Body of pancreas (tissue), 4 donors: ENCODE results near the gene EPYC. TPM values are rescaled to one million over a fixed set of nuclear protein-coding genes. Genes with fewer than 3 reads are reported as not detected.
A peak's percentile ranks its signal among the peaks of the same experiment; 100 is the strongest.

Source experiments
- ATAC-seq: fragments of 150-250 bp; one replicate; pipeline ENCODE4 v1.9.1; 2016
- DNase-seq, 4 donors: peaks; one replicate each; pipeline ENCODE4 v3.0.0-alpha.2; 2019
- H3K27ac ChIP-seq, 4 donors: fragments of 200-600 bp; sonication (generic); 1 replicate in 3 of 4; 2 replicates in 1 of 4; pipeline versions ENCODE4 v1.5.1 to v1.6.1; 2016 to 2019; ENCODE audit warnings: mild to moderate bottlenecking in 1 of 4, mixed read lengths in 1 of 4, moderate library complexity in 1 of 4
- H3K27me3 ChIP-seq, 2 donors: fragments of 200-600 bp; sonication (generic); one replicate each; pipeline ENCODE4 v1.6.0; 2016; ENCODE audit warnings: mild to moderate bottlenecking in 1 of 2
- H3K36me3 ChIP-seq, 2 donors: fragments of 200-600 bp; sonication (generic); replicated peaks in 1 of 2; 2 replicates each; pipeline ENCODE4 v1.5.1; 2016; ENCODE audit warnings: low read depth in 2 of 2; ENCODE audit not compliant: insufficient read depth in 1 of 2
- H3K4me1 ChIP-seq: fragments of 200-600 bp; sonication (generic); one replicate; pipeline ENCODE4 v1.6.0; 2016
- H3K4me3 ChIP-seq, 2 donors: fragments of 200-600 bp; sonication (generic); 1 replicate in 1 of 2; 2 replicates in 1 of 2; pipeline ENCODE4 v1.5.1; 2016 to 2019
- H3K9me3 ChIP-seq, 3 donors: fragments of 200-600 bp; sonication (generic); 1 replicate in 2 of 3; 2 replicates in 1 of 3; pipeline ENCODE4 v1.5.1; 2016
- CTCF ChIP-seq, 7 experiments: fragments of 450-650 bp in 4 of 7; fragments of 200-600 bp in 3 of 7; sonication (generic) in 3 of 7; IDR thresholded peaks; one replicate each; pipeline ENCODE4 v1.5.1; 2016 to 2019; ENCODE audit warnings: antibody characterized with exemption in 7 of 7
- POLR2A ChIP-seq, 3 donors: fragments of 450-650 bp; IDR thresholded peaks; one replicate each; pipeline ENCODE4 v1.6.1; 2016; ENCODE audit warnings: antibody characterized with exemption in 3 of 3, mild to moderate bottlenecking in 2 of 3
- WGBS, 2 donors: methylation state at CpG; one replicate each; pipeline ENCODE4 v1.1.5; 2017; 5-methylcytosine and 5-hydroxymethylcytosine counted together
- intact Hi-C: fragments of 100-400 bp; cut with DNase I; formaldehyde crosslinking; loops from one replicate; pipeline ENCODE4 v1.15.1; 2023
- total RNA-seq, 2 donors: library from RNA; depleted of rRNA; stranded (reverse); fragments of >200 nt; gene quantifications; one replicate each; pipeline ENCODE4 v1.1.0, GENCODE V29; 2016

EPYC gene
- total RNA-seq, 2 donors from 2014 or later = not detected

DNA sequence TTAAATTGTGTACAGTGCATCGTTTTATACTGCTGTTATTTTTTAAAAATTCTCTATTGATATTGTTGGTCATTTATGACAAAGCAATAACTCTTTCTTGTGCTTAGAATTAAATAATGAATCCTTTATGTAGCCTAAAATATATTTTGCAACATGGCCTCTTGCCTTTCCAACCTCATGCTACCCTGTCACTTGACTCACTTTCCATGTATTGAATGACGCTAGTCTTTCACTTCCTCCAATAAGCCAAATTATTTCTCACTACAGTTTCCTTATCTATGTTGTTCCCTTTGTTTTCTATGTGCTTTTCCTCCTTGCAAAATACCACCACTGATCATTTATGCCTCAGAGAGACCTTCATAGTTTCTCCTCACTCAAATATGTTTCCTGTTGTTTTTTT is 16.3 kb upstream of the EPYC start:
- TF ChIP-seq POLR2A (IDR thresholded peaks at IDR 0.05) (no peak), CTCF (IDR thresholded peaks at IDR 0.05) (no peak)
- Histone ChIP-seq H3K9me3 (no peaks in the 10 kb centered on the region), H3K4me3 (no peak overlapping the region), H3K27me3 (no peaks in the 10 kb centered on the region), H3K4me1 (no peaks in the 10 kb centered on the region), H3K27ac (no peak overlapping the region), H3K36me3 (no peaks in the 10 kb centered on the region)
- DNase-seq = no peak
- no peak for ATAC-seq
- 77 to 79% methylated on average over 2 of the region's 2 CpGs for WGBS, 2 donors
- intact Hi-C loops = no loop called here

- TF ChIP-seq POLR2A (IDR thresholded peaks at IDR 0.05) (no peak), CTCF (IDR thresholded peaks at IDR 0.05) (no peak)
- intact Hi-C loops = no loop called here
- DNase-seq (no peak), ATAC-seq (no peak)
- WGBS, 2 donors = 82 to 84% methylated on average over 4 of the region's 4 CpGs
- H3K4me3 ChIP-seq = no peak overlapping the region
- H3K36me3 ChIP-seq = no peaks in the 10 kb centered on the region
- H3K4me1 ChIP-seq = no peaks in the 10 kb centered on the region
- H3K27me3 ChIP-seq = no peaks in the 10 kb centered on the region
- no peak overlapping the region for H3K27ac ChIP-seq
- no peaks in the 10 kb centered on the region for H3K9me3 ChIP-seq
Measured at GRCh38 chr12:91019455-91019854, 14.7 kb upstream of the EPYC start.

- no peaks in the 10 kb centered on the region for H3K36me3 ChIP-seq
- H3K27ac ChIP-seq = no peak overlapping the region
- DNase-seq (peak in 1 of 4 donors; percentile 5), ATAC-seq (no peak)
- intact Hi-C loops = no loop called here
- H3K9me3 ChIP-seq = no peaks in the 10 kb centered on the region
- H3K4me3 ChIP-seq = no peak overlapping the region
- H3K27me3 ChIP-seq = no peaks in the 10 kb centered on the region
- WGBS, 2 donors = 52 to 53% methylated on average over 5 of the region's 5 CpGs
- no peak for TF ChIP-seq POLR2A (IDR thresholded peaks at IDR 0.05)
- no peak for TF ChIP-seq CTCF (IDR thresholded peaks at IDR 0.05)
- H3K4me1 ChIP-seq = no peaks in the 10 kb centered on the region
Measured at GRCh38 chr12:91017511-91018263, 12.9 kb upstream of the EPYC start.

DNA sequence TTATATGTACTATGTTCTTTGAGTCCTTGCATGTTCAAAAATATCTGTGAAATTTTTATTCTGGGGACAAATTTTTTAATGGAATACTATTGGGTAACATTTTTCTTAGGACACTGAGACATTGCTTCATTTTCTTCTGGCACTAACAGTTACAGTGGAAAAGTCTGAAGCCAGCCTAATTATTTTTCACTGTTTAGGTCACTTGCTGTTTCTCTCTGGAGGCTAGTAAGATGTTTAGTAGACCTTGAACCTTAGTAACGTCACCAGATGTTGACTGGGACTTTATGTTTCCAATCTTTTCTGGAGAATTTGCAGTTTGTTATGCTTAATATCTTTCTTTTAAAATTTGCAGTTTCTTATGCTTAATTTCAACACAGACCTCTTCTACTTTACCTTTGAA is 12.3 kb upstream of the EPYC start:
- Histone ChIP-seq H3K4me1 (no peaks in the 10 kb centered on the region), H3K4me3 (no peak overlapping the region), H3K27ac (no peak overlapping the region), H3K36me3 (no peaks in the 10 kb centered on the region), H3K9me3 (no peaks in the 10 kb centered on the region), H3K27me3 (no peaks in the 10 kb centered on the region)
- intact Hi-C loops = no loop called here
- 53 to 62% methylated on average over 1 of the region's 1 CpG for WGBS, 2 donors
- ATAC-seq (peak; percentile 47), DNase-seq (no peak)
- no peak for TF ChIP-seq CTCF (IDR thresholded peaks at IDR 0.05)
- no peak for TF ChIP-seq POLR2A (IDR thresholded peaks at IDR 0.05)
